ENCODE data around the gene VWA7.

VWA7 gene

DNA sequence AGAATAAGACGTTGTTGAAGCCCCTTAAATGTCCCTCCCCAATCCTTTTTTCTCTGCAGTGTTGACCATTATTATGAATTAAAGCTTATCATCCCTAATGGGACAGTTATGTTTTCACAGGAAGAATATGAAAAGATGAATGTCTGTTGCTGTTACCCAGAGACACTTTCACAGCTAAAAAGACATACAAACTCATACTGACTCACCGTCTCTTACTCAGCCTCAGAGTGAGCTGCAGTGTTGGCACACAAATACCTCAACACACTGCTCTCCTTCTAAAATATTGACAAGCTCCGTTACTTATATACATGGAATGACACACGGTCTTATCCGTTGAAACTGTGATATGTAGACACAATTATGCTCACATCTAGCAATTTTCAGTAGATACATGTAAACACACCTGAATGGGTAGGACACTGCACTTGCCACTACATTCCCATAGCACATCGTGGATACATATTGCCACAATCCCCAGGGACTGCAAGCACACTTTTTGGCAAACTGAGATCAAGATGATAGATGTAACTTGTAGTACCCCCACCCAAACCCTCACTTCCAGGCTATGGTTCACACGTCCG, 24.3 kb downstream of the VWA7 start:
- DNase-seq (ENCODE audit: low spot score) = no peak

DNA sequence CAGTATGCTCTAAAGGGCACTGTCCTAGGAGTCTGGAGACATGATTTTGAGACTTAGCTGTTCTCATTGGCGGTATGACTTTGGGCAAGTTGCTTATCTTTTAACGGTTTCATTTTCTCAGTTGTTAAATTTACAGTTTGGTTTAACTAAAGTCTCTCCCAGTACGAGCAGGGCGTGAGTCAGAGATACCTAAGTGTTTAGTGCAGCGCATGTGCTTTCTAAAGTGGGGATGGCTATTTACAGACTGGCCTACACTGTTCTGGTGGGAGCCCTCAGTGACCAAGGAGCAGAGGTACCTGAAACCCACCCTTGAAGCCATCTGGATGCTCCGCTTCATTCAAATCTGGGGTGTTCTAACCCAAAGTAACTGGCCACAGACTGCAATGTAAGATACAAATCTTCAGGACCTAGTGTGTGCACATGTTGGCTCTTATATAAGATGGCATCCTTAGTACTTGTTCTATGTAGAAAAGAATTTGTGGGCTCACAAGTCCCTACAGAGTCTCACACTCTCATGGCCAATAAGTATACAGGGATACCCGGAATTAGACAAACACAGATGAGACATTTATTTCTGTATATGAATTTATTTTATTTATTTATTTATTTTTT, 26.6 kb downstream of the VWA7 start:
- no peak for DNase-seq (ENCODE audit: low spot score)

DNA sequence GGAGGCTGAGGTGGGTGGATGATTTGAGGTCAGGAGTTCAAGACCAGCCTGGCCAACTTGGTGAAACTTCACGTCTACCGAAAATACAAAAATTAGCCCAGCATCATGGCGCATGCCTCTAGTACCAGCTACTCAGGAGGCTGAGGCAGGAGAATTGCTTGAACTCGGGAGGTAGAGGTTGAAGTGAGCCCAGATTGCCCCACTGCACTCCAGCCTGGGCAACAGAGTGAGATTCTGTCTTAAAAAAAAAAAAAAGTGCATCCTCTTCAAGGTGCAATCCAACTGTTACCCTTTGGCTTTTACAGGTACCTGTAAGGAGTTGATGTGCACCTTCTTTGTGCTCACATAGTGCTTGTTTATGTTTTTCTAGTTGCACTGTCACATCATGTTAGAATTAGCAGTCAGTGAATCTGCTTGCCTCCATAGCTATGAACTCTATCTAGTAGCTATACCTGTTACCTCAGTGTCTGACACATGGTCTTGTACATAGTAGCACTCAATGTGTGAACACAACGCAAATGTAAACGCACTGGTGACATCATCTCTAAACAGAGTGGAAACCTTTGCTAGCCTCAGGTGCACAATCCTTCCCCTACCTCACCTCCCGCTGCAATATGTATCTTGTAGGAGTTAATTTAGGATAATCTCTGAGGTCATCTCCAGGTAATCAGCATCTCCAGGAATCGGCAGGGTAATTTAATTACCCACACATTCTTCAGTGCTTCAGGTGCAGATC, 27.7 kb downstream of the VWA7 start:
- no peak for DNase-seq (ENCODE audit: low spot score)

DNA sequence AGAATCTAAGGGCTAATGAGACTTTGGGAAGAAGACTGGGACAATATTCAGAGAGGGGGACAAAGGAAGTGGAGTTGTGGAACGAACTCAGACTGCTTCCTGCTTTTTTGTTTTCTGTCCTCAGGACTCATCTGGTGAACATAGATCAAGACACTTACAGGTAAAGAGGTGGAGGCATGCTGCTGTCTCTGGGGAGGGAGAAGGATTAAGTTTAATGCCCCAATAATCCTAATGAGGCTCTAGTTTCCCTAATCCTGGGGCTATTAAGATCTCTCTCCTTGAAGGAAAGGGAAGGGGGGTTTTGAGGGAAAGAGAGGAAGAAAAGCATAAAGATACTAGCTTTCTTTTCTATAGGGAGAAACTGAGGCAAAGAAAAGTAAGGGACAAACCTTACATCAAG, 32.7 kb downstream of the VWA7 start:
- DNase-seq (ENCODE audit: low spot score) = peak; percentile 60

DNA sequence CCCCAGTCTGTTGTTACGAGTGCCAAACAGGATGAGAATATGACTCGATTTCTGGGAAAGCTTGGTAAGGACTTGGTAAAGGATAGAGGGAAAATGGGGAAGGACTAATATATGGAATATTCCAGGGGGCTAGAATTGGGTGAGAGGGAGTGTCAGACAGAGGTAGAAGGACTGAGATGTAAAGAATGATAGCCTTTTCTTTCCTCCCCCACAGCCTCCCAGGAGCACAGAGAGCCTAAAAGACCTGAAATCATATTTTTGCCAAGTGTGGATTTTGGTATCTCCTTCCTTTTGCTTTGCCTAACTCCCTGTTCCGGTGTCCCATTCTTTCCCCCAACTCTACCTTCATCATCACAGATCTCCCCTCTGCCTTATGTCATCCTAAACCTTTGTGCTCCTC, 34.2 kb downstream of the VWA7 start:
- no peak for DNase-seq (ENCODE audit: low spot score)

DNA sequence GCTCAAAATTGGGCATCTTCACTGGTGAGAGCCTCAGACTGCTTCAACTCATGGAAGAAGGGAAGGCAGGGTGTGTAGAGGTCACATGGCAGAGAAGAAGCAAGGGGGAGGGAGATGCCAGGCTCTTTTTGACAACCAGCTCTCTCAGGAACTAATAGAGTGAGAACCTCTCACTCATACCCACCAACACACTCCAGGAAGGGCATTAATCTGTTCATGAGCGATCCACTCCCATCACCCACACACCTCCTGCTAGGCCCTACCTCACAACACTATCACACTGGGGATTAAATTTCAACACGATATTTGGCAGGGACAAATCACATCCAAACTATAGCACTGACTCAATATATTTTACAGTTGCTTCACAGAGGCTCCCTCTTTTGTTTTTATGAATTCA, 35.3 kb downstream of the VWA7 start:
- no peak for DNase-seq (ENCODE audit: low spot score)

DNA sequence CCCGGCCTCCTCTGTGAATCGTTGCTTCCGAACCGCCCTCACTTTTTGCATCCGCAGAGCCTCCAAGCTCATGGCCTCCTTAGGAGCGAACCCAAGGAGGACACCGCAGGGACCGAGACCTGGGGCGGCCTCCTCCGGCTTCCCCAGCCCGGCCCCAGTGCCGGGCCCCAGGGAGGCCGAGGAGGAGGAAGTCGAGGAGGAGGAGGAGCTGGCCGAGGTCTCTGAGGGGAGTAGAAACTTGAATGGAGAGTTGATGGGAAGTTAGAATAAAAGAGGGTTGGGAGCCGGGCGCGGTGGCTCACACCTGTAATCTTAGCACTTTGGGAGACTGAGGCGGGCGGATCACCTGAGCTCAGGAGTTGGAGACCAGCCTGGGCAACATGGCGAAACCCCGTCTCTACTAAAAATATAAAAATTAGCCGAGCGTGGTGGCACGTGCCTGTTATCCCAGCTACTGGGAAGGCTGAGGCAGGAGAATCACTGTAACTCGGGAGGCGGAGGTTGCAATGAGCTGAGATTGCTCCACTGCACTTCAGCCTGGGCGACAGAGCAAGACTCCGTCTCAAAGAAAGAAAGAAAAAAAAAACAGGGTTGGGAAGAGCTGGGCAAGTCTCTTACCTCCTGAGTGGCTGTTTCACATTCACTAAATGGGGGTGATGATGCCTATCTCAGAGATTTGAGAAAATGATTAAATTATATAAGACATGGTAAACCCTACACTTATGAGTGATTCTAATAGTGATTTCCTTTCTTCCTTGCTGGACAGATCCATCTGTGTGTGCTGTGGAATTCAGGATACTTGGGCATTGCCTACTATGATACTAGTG, 36.5 kb downstream of the VWA7 start:
- DNase-seq (ENCODE audit: low spot score) = no peak

DNA sequence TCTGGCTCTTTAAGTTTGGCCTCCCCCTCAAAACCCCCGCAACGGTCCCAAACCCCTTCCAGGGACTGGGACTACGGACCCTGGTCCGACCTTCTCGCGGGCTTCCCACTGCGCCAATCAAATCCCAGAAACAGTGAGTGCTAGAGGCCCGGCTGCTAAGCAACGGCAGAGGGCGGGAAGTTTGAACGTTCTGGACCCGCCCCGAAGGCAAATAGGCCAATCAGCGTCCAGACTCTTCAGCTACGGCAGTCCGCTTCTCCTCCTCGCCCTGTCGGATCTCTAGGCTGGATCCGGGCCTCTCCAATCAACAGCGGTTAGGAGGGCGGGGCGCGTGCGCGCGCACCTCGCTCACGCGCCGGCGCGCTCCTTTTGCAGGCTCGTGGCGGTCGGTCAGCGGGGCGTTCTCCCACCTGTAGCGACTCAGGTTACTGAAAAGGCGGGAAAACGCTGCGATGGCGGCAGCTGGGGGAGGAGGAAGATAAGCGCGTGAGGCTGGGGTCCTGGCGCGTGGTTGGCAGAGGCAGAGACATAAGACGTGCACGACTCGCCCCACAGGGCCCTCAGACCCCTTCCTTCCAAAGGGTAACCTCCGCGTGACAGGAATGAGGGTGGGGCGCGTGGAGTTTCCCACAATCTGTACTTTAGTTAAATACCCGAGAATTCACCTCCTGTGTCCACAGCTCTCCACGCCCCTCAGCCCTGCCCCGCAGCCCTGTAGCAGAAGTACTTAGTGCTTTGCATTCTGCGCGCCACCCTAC, 37.3 kb downstream of the VWA7 start, which contains the start of gene MSH5:
MSH5 (plus strand) TSS at position 367 of the 758 bp plus-strand sequence. CDS start 462 bp downstream, outside the sequence.
- DNase-seq (ENCODE audit: low spot score) = peak; percentile 94

DNA sequence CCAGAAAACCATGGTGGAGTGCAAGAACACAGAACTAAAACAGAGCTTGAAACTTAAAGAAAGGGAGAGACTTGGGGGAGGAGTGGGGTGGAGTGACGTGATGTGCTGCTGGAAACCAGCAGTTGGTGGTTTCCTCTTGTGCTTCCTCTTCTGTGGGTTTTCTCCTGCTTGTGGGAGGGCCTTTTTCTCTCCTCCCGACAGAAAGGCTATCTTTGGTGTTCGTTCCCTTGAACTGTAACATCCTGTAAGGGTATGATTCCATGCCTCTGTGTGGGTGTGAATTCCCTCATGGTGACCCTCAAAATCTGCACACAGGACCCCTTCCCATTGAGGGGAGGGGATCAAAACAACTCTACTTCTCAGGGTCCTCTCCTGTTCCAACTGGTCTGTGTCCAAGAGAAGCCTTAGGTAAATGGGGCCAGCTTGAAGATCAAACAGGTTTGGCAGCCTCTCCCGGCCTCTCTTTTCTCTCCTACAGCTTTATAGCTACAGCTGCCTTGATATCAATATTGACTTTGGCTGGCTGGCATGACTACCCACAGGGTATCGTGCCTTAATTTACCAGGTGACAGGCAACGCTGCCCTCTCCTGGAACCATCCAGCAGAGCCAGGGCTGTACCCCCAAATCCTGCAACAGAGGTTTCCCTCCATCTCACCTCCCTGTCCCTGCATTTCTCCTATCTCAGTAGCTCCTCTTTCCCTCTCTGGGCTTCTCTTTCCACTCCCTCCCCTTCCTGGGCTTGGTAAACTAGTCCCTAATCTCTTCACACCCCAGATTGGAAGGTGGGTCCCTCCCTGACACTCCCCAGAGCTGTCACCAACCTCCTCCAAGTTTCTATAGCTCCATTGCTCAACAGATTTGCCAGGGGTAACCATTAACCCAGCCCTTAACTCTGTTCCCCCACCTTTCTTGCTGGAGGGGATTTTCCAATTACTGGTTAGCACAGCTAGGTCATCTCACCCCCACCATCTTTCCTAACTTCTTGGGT, 38.8 kb downstream of the VWA7 start:
- DNase-seq (ENCODE audit: low spot score) = no peak

DNA sequence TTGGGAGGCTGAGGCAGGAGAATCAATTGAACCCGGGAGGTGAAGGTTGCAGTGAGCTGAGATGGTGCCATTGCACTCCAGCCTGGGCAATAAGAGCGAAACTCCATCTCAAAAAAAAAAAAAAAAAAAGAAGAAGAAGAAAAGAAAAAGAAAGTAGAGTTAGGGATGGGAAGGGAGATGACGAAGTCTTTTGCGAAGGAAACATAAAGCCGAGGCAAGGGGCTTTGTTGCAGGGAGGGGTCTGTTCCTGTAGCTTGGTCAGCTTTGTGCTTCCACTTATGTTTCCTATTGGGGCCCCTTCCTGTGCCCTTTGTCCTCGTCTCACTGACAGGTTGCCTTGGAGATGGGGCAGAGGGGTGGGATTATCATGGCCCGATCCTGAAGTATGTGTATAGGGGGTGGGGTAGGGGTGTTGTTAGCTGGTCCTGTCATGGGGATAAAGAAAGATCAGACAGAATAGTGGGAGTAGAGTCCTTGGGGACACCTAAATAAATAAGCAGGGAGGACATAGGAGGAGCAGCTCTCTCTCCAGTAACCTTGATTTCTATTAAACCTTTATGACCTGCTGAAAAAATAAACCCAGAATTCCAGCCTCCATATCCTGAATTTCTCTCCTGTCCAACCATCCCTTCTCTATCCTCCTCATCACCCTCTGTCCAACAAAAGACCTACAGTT, 39.7 kb downstream of the VWA7 start:
- no peak for DNase-seq (ENCODE audit: low spot score)

DNA sequence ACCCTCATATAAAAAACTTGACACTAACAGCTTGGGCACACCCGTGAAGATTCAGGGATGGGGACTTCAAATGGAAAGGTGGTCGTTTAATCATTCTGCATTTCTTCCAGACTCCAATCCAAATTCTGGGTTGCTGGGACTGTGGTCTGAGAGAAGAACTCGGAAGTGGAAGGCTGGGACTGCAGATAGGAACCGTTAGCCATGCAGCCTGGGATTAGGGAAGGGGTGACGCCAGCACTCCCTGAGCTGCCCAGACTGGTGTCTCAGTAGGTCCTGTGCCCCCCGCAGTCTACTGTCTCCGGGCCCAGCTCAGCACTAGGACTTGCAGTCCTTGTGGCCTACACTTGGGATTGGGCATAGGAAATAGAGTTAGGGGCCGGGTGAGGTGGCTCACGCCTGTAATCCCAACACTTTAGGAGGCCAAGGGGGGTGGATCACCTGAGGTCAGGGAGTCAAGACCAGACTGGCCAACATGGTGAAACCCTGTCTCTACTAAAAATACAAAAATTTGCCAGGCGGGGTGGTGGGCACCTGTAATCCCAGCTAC, 40.3 kb downstream of the VWA7 start:
- DNase-seq (ENCODE audit: low spot score) = no peak

DNA sequence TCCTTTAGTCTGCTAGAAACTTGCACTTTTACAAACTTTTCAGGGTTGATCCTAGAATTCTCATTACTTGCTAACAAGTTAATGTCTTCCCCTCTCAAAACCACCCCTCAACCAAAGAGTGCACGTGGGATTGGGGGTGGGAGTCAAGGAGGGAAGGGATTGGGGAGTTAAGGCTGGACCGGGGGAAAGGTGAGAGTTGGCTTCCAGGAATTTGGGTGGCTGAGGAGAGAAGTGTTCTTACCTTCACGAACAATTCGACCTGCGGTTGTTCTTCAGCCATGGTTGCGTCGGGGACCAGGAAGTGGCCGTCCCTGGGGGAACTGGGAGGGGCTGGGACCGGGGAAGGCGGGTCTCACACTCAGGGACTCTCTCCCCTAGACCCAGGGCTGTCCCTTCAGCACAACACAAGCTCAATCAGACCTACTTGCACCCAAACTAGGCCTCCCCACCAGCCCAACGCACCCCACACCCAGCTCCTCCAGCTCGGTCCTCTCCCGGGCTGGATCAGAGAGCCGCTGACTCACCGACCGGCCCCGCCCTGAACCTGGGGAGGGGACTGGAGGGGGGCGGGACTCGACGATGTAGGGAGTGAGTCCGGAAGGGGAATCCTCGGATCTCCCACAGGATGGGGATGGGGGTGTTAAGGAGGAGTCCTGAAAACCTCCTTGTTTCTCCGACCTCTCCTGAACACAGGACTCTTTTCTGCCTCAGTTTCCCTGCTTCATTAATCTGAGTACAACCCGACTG, 40.9 kb downstream of the VWA7 start, which contains the start of gene CLIC1:
CLIC1 (minus strand) TSS at position 510 of the 747 bp plus-strand sequence; CDS start at position 280, 230 bp downstream.
- no peak for DNase-seq (ENCODE audit: low spot score)

DNA sequence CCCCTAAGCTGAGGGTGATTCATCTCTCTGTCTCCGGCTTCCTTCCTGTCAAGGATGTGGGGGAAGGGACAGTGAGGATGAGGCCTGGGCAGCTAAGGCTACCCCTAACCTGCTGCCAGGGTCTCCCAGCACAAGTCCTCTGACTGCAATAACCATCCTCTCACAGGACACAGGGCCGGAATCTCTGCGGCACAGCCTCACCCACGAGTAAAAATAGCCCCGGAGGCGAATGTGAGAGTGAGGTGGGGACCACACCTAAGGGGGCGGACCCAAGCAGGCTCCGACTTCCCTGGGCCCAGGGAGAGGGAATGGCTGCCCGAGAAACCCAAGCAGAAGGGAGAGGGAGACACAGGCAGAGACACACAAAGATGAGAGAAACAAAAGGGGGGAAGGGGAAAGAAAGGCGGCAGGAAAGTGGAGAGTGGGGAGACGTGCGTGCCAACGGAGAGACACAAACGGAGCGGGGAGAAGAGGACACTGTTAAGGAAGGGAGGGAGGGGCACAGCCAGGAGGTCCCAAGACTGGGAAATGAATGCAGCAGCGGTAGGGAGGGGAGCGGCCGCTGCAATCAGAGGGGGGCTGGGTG, 42.2 kb downstream of the VWA7 start:
- no peak for DNase-seq (ENCODE audit: low spot score)

DNA sequence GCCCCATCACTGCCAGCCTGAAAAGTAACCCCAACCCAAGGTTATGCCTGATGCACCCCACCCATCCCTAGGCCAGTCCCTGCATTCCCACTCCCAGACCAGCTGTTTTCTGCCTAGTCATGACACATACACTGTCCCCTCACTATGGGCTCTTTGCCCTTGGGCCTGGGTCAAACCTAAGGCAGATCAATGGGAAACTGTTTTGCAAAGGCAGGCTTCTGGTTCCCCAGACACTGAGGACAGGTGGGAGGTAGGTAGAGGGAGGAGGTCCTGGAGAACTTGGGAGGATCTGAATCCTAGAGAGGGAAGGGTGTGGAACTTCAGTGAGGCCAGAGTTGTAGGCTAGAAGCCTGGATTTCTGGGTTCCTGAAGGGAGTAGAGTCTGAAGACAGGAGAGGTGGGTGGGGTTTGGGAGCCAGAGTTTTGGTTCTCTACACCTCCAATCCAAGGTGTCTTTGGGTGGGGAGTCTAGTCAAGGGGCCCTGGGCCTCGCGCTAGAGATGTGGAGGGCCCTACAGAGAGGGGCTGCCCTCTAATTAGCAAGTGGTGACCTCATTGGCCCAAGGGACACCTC, 42.8 kb downstream of the VWA7 start:
- DNase-seq (ENCODE audit: low spot score) = no peak

DNA sequence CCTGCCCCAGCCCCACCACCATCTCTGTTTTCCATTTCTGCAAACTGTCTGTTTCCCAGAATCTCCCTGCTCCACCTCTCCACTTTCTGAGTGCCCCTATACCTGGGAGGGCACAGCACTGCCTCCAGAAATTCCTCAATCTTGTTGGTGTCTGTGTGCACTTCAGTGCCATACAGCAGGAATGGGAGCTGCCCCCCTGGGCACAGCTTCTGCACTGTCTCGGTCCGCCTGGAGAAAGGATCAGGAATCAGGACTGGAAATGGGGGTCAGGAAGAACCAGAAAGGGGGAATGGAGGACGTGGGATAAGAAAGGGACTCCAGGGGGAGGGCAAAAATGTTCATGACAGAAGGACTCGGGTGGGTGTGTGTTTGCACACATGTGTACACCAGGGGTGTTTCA, 43.4 kb downstream of the VWA7 start:
- DNase-seq (ENCODE audit: low spot score) = no peak

DNA sequence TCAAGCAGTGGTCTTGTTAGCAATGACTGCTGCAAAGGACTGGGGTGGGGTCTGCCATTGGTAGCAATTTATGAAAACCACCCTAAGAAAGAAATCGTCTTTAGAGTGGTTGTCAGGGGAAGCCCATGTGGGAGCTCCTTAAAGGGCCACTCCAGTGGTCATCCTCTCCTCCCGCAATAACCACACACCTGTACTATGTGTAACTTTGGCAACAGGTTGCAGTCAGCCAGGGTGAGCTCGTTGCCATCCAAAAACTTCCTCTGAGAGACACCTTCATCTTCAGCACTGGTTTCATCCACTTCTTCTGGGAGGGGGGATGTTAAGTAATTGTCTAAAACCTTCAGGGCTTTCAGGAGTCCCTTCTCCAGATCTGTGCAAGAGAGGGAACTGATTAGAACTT, 45.1 kb downstream of the VWA7 start:
- no peak for DNase-seq (ENCODE audit: low spot score)

DNA sequence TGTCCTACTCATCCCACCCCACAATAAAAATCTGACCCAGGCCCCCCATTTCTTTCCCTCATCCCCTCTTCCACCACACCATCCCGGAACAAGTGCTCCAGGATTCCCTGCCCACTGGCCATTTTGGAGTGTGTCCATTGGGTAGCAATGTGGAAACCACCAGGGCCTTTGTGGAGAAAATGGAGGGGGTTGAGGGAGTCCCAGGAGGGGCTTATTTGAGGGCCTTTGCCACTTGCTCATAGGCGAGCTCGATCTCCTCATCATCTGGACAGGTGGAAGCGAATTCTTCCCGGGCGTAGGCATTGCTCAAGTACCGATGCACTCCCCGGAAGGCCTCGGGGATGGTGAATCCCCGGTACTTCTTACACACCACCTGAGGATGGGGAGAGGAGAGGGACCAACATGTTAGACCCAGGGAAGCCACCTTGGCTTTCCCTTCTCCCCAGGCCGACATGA, 46.5 kb downstream of the VWA7 start:
- DNase-seq (ENCODE audit: low spot score) = no peak

Measured in D341Med (cell line).